GM19035 (cell line): Measurements from ENCODE around the gene HK1.
"Not testable (repeated sequence)": the region's sequence is repeated elsewhere in the genome, so short reads cannot be mapped to it uniquely, and the experiment has no call there.

ENCODE experiments used
- ATAC-seq: cut with Tn5 transposase; IDR thresholded peaks from one replicate; pipeline ENCODE4 v1.9.1; 2021; ENCODE audit not compliant: unreplicated experiment

The HK1 gene

GRCh38 chr10:69254877-69255276, 23.4 kb upstream of the HK1 start:
- no peak for ATAC-seq

- no peak for ATAC-seq
Observed at GRCh38 chr10:69259547-69260243, 18.6 kb upstream of the HK1 start.

- ATAC-seq, result no peak
Observed at GRCh38 chr10:69261184-69261583, 17.1 kb upstream of the HK1 start.

- no peak for ATAC-seq
Observed at GRCh38 chr10:69262292-69262751, 16.0 kb upstream of the HK1 start.

- no peak for ATAC-seq
Observed at GRCh38 chr10:69265521-69265920, 12.8 kb upstream of the HK1 start.

GRCh38 chr10:69268761-69269416, 9.4 kb upstream of the HK1 start:
- no peak for ATAC-seq

- no peak for ATAC-seq
Observed at GRCh38 chr10:69269761-69270160, 8.5 kb upstream of the HK1 start.

GRCh38 chr10:69270990-69271389, 7.3 kb upstream of the HK1 start:
- ATAC-seq, result no peak

- no peak for ATAC-seq
Observed at GRCh38 chr10:69272624-69273023, 5.7 kb upstream of the HK1 start.

GRCh38 chr10:69275444-69275843, 2.9 kb upstream of the HK1 start:
- ATAC-seq, result no peak

- ATAC-seq, result no peak
Observed at GRCh38 chr10:69276503-69276902, 1.8 kb upstream of the HK1 start.

- ATAC-seq, result no peak
Observed at GRCh38 chr10:69279110-69279509, 814 bp downstream of the HK1 start.

- ATAC-seq, result no peak
Observed at GRCh38 chr10:69281507-69282413, 3.5 kb downstream of the HK1 start.

GRCh38 chr10:69284402-69284801, 6.1 kb downstream of the HK1 start:
- ATAC-seq, result not testable (repeated sequence)

- ATAC-seq, result no peak
Observed at GRCh38 chr10:69285699-69286098, 7.4 kb downstream of the HK1 start.

GRCh38 chr10:69287181-69287580, 8.9 kb downstream of the HK1 start:
- ATAC-seq, result no peak

- no peak for ATAC-seq
Observed at GRCh38 chr10:69290993-69291392, 12.7 kb downstream of the HK1 start.

GRCh38 chr10:69292459-69292858, 14.2 kb downstream of the HK1 start:
- ATAC-seq, result no peak

GRCh38 chr10:69295027-69295636, 16.8 kb downstream of the HK1 start:
- ATAC-seq, result no peak

GRCh38 chr10:69303632-69304051, 25.3 kb downstream of the HK1 start:
- no peak for ATAC-seq

- no peak for ATAC-seq
Observed at GRCh38 chr10:69306421-69306820, 28.1 kb downstream of the HK1 start.
